PFSK-1 (cell line): Measurements from ENCODE around the gene CCL25.

ENCODE experiments used
- FOXP2 ChIP-seq: optimal IDR thresholded peaks from 2 replicates; pipeline ENCODE3; 2011; ENCODE audit warnings: borderline replicate concordance, control low read depth, inconsistent platforms; ENCODE audit not compliant: insufficient read depth; ENCODE audit errors: extremely low read length, extremely low read depth
- POLR2AphosphoS5 ChIP-seq: IDR thresholded peaks from 2 replicates; pipeline ENCODE4 v1.6.1; 2012; ENCODE audit warnings: low read depth, mild to moderate bottlenecking, control low read depth, low read length, moderate library complexity
- REST ChIP-seq, 2 experiments: IDR thresholded peaks; 2 replicates each; pipeline versions ENCODE4 v1.6.1 to v1.8.0; 2011 to 2012; ENCODE audit warnings: low read depth in 2 of 2, low read length in 2 of 2, control low read depth in 1 of 2, inconsistent platforms in 1 of 2, mild to moderate bottlenecking in 1 of 2, moderate library complexity in 1 of 2; ENCODE audit not compliant: insufficient read depth in 1 of 2
- SIN3A ChIP-seq: IDR thresholded peaks from 2 replicates; pipeline ENCODE4 v1.6.1; 2012; ENCODE audit warnings: mild to moderate bottlenecking, low read length, moderate library complexity, borderline replicate concordance; ENCODE audit not compliant: insufficient read depth
- TAF1 ChIP-seq: IDR thresholded peaks from 2 replicates; pipeline ENCODE4 v1.6.1; 2012; ENCODE audit warnings: low read length, control low read depth, borderline replicate concordance; ENCODE audit not compliant: insufficient read depth

DNA sequence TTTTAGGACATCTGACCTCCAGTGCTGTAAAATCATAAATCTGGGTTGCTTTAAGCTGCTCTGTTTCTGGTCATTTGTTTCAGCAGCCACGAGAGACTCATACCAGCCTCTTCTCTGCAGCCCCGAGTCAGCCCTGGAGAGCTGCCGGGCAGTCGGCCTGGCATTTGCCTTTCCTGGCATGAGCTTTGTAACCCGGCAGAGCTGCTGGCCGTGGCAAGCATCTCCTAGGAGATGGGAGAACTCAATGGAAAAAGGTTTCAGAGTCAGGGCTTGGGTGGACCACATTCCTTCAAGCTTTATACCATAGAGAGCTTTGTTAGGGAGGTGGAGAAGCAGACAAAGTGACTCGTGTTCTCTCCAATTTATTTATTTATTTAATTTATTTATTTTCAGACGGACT lies 21.6 kb upstream of the CCL25 start:
- TF ChIP-seq POLR2AphosphoS5 = no peak
- TF ChIP-seq TAF1 = no peak
- TF ChIP-seq SIN3A = no peak
- no peak for TF ChIP-seq FOXP2
- no peak for TF ChIP-seq REST (IDR thresholded peaks at IDR 0.05; ENCODE audit: insufficient read depth in 1 of 2, low read depth in 2 of 2, low read length in 2 of 2)
